Head of caudate nucleus (tissue), 42 donors: ENCODE data around the gene PDE3B.
"Not testable (repeated sequence)": the region's sequence is repeated elsewhere in the genome, so short reads cannot be mapped to it uniquely, and the experiment has no call there.

Experiments used
- DNase-seq, 42 donors: peaks; one replicate each; pipeline versions ENCODE4 v3.0.0 to v3.0.0-alpha.2; 2020 to 2021; ENCODE audit warnings: mixed read lengths in 7 of 42
- intact Hi-C: fragments of 100-400 bp; cut with DNase I; formaldehyde crosslinking; loops from one replicate; pipeline ENCODE4 v1.15.0; 2022

Gene PDE3B

DNA sequence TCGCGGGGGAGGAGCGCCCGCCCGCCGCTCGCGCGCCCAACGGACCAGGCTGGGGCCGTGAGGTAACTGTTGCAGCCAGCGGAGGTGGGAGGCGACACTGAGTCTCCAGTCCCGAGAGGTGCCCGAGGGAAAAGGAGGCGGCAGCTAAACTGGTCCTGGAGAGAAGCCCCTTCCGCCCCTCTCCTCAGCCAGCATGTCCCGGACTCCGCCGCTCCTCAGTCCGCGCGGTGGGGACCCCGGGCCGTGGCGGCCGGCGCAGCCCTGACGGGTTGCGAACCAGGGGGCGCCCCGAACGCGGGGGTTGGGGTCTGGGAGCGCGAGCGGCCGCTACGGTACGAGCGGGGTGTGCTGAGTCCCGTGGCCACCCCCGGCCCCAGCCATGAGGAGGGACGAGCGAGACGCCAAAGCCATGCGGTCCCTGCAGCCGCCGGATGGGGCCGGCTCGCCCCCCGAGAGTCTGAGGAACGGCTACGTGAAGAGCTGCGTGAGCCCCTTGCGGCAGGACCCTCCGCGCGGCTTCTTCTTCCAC lies at the start of gene PDE3B:
PDE3B (plus strand) TSS at position 108 of the 529 bp plus-strand sequence; CDS start at position 380, 272 bp downstream.
- DNase-seq: peak; percentile 23 to 84 (median 61)
- intact Hi-C loops: loop anchor here (5.0 kb wide), 1 partner anchor 101 kb away; no protein-coding TSS in a partner anchor

DNA sequence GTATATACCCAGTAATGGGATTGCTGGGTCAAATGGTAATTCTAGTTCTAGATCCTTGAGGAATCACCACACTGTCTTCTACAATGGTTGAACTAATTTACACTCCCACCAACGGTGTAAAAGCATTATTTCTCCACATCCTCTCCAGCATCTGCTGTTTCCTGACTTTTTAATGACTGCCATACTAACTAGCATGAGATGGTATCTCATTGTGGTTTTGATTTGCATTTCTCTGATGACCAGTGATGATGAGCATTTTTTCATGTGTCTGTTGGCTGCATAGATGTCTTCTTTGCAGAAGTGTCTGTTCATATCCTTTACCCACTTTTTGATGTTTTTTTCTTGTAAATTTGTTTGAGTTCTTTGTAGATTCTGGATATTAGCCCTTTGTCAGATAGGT lies 48.3 kb upstream of the PDE3B start:
- DNase-seq, intact Hi-C loops: not testable (repeated sequence)

DNA sequence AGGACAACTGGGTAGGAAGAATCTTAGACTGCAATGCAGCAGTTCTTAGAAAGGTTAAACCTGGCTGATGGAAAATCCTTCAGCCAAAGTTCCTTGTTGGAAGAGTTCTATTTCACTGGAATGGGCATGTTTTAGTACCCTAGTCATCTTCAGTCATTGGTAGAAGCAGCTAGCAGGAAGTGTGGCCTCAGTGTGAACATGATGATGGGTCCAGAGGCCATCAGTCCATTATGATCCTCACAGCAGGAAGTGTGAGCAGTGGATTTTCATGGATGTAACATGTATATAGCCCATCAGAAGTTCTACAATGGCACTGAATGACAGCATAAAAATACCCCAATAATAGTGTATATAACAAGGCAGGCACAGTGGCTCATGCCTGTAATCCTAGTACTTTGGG lies 35.9 kb upstream of the PDE3B start:
- intact Hi-C loops: no loop called here

DNA sequence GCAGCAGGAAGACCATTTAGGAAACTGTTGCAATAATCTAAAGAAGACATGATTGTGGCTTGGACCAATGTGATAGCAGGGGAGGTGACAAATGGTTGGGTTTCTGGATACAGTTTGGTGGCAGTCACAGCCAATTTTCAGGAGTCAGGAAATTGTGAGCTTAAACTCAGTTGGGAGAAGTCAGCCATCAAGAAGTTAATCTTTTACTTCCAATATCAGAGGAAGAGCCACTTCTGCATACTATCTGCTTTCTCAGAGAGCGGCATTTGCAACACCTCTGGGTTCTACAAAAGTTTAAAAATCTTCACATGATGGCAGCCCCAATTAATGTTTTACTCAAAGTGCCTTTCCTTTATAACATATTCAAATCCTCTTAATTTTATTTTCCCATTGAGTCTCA lies 33.7 kb upstream of the PDE3B start:
- no peak for DNase-seq
- intact Hi-C loops: no loop called here

More for the DNA sequence above, 35.9 kb upstream of the PDE3B start:
- no peak for DNase-seq

DNA sequence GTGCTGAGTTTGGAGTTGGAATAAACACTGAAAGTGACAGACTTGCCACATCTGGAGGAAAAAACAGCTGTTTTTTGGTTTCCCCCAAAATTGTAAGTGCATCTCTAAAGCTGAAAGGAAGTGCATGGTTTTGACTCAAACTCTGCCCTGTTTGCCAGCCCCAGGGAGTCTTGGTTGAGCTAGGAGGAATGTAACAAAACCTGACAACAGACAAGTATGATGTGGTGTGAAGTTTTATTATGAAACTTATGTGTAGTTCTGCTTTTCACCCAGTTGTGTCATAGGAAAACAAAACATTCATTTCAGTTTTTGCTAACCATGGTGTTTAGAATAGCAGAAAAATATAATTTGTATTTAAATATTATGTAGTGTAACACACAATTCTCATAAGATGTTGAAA lies 31.7 kb upstream of the PDE3B start:
- intact Hi-C loops: no loop called here
- no peak for DNase-seq

DNA sequence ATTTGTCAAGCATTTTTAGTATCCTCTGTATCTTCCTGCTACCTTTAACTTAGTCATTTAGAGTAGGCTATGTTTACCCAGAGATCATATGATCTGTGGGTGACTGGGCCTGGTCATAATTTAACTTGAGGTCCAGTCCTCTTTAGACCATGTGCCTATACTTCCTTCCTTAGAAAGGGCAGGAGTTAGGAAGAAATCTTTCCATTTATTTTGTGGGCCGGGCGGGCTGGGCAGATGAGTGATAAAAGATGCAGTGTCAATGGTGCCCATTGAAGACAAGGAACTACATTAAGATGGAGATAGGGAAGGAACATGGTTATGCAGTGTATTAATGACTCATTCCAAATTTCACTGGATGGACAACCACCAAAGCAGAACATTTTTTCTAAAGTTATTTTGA lies 30.9 kb upstream of the PDE3B start:
- intact Hi-C loops: no loop called here
- no peak for DNase-seq

DNA sequence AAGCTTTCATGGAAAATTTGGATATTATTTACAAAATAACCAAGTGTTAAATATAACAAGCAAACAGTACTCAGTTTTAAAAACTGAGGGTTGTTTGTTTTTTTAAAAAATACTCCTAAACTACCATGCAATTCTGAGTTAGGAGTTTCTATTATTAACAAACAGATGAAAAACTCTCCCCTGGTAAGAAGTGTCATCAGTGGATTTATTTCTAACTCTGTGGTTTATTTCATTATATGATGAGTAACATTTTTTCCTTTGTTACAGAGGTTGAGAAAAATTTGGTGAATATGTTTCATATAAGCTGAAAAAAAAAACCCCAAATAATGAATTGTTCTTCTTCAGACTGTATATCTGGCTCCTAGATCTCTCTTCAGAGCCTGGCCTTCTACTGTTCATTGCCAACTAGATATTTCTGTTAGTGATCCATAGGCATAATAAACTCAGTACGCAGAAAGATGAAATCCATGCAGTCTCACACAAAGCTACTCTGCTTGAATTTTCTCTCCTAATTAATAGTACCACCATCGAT lies 29.4 kb upstream of the PDE3B start:
- DNase-seq: no peak
- intact Hi-C loops: no loop called here

DNA sequence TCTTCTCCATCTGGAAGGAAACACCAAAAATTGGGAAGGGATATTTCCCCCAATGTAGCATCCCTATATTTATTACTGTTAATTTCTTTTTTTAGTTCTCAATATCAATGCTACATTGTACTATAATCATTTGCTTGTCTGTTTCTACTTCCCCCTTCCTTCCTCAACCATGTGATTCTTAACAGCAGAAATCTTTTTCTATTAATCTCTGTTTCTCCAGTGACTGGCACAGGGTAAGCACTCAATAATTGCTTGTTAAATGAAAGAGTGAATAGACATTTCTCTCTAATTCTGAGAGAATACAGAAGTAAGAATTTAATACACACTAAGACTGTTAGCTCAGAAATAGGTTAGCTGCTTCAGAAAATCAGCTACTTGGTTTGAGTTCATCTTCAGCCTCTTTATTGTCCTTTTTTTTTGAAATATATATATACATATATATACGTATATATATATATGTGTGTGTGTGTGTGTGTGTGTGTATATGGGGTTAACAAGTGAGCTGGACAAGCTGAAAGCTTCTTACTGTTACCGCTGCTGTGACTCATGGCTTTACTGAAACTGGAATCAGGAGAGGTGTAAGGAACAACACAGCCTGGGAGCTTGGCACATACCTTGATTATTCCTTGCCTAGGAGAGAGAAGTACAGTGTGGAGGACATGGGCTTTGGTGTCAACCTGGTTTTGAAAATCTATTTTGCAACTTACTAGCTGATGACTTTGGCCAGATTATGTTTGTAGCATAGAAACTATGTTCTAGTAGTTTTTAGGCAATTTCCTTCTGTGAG lies 26.2 kb upstream of the PDE3B start:
- no peak for DNase-seq

DNA sequence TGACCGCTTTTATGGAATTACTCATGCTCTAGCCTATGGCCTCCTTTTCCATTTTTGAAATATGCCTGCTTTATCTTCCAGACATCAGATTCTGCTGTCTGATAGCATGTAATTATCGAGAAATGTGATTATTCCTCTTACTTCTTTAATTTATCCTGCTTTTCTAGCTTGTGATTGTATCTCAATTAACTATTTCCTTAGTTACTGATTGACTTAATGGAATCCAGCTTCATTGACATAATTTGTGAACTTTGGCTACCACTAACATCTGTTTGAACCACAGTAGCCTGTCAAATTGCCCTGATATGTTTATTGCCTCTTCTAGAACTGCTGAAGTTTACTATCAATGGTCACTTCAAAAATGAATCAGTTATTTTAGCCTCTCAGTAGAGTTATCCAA lies 25.5 kb upstream of the PDE3B start:
- no peak for DNase-seq
- intact Hi-C loops: no loop called here

More for the DNA sequence above, 26.2 kb upstream of the PDE3B start:
- intact Hi-C loops: no loop called here

DNA sequence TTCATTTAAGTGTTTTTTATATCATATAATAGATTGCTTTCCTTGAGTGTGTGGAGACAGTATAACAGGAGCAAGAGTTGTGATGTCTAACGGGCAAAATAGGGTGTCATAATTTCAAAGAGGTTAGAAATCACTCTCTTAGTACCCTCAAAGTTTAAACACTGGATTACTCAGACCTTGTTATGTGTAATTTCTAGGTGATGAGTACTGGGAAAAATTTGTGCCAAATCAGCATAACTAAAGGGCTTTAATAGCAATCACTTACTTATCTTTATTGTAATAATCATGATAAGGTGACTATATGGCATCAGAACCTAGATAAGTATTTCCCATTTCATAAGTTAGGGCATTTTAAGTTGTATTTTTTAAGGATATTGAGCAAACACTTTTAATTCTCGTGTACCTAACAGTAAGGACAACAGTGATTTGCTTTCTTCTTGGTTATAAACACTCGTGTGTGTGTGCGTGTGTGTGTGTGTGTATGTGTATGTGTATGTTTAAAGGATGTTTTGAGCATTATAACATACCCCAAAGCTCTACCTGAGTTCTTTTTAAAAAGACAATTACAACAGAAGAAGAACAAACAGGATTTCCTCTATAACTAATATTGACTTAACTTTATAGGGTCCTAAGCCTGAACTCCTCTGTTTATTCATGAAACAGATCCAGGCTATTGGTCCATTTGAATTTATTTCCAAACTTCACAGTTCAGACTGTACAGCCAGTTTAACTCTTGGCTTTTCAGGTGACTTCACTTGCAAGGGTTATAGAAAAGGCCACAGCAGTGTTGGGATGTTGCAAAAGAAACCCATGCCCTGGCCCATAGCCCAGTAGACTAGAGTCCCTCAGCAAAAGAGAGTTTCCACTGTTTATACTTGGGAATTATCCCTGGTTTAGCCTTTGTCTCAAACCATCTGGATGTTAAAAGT lies 23.7 kb upstream of the PDE3B start:
- intact Hi-C loops: no loop called here
- DNase-seq: no peak

DNA sequence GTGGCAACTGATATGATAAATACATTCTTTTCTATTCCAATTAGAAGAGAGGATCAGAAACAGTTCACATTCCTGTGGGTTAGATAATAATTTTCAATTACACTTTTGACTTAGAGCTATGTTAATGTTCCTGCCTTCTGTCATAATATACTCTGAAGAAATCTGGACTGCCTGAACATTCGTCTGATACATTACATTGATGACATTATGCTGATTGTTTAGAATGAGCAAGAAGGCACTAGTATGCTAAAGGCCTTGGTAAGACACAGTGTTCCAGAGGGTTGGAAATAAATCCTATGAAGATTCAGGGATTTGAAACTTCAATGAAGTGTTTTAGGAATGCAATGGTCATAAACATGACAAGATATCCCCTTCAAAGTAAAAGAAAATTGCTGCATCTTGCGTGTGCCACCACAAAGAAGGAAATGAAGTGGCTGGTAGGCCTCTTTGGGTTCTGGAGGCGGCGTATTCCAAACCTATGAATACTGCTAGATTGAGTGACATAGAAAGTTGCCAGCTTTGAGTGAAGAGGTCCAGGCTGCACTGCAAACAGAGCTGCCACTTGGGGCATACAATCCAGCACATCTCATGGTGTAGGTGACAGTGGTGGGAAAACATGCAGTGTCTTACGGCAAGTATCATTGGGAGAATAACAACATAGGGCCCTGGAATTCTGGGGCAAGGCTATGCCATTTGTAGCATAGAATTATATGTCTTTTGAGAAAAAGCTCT lies 21.2 kb upstream of the PDE3B start:
- intact Hi-C loops: no loop called here

DNA sequence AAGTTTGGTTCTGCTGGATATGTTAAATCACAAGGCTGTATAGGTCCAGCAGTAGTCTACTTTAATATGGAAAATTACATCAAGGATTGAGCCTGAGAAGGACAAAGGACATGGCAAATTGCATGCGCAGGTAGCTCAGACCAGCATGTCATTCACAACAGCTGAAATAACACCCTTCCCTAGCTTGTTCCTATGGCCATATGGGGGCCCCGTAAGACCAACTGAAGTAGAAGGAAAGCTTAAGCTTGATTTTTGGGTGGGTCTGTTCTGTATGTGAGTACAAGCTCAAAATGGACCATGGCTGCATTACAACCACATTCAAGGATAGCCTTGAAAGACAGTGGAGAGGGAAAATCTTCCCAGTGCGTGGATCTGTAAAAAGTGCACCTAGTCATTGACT lies 20.6 kb upstream of the PDE3B start:
- DNase-seq: no peak
- intact Hi-C loops: no loop called here

More for the DNA sequence above, 21.2 kb upstream of the PDE3B start:
- DNase-seq: no peak

DNA sequence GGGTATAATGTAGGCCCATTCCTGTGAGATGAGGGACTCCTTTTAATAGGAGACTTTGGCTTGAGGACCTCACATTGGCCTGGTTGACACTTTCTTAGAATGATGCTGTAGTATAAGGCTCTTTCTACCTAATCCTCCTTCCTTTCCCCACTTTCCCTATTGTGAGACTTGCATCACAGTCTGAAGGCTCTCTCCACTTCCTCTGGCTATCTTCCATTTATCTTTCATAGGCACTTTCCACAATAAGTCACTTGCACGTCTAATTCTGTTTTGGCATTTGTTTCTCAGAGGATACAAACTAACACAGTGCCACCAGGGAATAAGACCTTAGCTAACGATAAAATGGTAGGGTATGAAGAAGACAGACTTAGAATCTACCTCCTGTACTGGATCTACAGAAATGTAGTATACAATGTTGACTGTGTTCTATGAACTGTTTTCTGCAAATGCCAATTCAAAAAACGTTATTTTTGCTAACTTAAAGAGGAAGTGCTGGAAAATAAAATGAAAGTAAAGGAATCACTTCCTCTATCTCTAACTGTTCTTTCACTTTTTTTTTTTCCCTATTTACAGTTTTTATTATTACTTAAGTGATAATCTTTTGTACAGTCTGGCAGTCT lies 17.9 kb upstream of the PDE3B start:
- intact Hi-C loops: no loop called here
- DNase-seq: no peak

DNA sequence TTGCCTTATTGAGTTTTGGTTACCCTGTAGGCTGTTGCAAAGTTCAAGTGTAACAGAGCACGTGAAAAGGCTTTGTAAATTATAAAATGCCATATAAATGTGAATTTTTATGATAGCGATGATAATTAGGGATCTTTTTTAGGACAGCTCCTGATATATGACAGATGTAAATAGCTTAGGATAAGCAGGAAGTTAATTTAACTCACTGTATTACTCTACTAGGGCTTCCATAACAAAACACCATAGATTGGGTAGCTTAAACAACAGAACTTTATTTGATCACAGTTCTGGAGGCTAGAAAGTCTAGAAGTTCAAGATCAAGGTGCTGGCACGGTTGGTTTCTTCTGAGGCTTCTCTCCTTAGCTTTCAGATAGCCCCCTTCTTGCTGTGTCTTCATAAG lies 17.0 kb upstream of the PDE3B start:
- intact Hi-C loops: no loop called here
- no peak for DNase-seq

DNA sequence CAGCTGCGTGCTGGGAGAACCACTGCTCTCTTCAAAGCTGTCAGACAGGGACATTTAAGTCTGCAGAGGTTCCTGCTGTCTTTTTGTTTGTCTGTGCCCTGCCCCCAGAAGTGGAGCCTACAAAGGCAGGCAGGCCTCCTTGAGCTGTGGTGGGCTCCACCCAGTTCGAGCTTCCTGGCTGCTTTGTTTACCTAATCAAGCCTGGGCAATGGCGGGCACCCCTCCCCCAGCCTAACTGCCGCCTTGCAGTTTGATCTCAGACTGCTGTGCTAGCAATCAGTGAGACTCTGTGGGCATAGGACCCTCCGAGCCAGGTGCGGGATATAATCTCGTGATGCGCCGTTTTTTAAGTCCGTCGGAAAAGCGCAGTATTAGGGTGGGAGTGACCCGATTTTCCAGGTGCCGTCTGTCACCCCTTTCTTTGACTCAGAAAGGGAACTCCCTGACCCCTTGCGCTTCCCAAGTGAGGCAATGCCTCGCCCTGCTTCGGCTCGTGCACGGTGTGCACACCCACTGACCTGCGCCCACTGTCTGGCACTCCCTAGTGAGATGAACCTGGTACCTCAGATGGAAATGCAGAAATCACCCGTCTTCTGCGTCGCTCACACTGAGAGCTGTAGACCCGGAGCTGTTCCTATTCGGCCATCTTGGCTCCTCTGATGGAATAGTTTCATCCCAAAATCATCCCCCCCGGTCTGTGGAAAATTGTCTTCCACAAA lies 9.9 kb upstream of the PDE3B start:
- DNase-seq, intact Hi-C loops: not testable (repeated sequence)

DNA sequence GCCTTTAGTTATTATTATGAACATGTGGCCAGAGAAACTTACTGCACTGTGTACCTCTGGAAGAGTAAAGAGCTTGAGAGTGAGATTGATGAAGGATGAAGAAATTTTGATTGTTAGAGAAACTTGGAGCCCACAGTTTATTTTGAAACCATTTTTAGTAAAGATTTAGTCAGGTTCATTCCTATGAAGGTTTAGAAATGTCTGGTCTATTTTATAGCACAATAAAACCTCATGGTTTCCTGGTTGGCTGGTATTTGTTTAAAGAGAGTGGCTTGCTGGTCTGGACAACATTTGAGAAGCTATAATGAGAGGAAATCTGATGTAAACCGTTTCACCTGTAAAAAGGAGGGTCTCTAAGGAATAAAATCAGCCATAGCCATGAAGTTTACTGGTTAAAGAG lies 8.8 kb upstream of the PDE3B start:
- no peak for DNase-seq
- intact Hi-C loops: no loop called here

DNA sequence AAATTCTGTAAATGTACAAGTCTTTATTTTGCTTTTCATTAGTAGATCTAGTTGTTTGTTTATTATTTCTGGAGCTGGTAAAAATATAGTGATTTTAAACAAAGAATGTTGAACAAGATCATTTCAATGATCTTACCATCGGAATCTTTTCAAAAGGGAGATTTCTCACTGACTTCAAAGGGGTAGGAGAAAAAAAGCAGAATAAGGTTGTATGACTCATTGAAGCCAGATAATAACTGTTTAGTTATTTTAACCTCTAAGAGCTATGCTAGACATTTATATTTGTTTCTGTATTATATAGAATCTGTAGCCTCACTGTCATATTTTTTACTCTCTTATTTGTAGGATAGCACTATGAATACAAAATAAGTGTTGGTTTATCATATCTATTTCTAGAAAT lies 8.1 kb upstream of the PDE3B start:
- no peak for DNase-seq
- intact Hi-C loops: no loop called here

DNA sequence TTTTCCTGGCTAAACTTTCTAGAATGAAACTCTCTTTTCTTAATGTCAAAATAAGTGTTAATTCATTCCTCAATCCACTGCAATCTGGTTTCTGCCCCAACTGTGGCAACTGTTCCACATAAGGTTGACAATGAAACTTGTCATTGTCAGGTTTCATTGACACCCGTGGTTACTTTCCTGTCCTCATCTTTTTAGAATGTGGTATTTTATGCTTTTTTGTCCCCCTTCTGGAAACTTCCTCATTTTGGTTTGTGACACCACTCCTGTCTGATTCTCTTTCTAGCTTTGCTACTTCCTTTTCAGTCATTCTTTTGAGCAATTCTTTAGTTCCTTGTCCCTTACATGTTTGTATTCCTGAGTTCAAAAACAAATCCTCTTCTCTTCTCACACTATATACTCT lies 7.5 kb upstream of the PDE3B start:
- DNase-seq: no peak

More for the DNA sequence above, 7.5 kb upstream of the PDE3B start:
- intact Hi-C loops: no loop called here
